Mesendoderm (in vitro differentiated cells): ENCODE results near the gene LCAT. TPM values are rescaled to one million over a fixed set of nuclear protein-coding genes. Genes with fewer than 3 reads are reported as not detected.

Source experiments
- DNase-seq: peaks from one replicate; pipeline ENCODE4 v3.0.0; 2013
- H2AK5ac ChIP-seq: 2 replicates; pipeline ENCODE4 v1.6.1; 2013; ENCODE audit warnings: low read length, inconsistent platforms
- H2BK120ac ChIP-seq: 2 replicates; pipeline ENCODE4 v1.6.1; 2013; ENCODE audit warnings: low read depth, mild to moderate bottlenecking, low read length, moderate library complexity, mixed read lengths
- H2BK15ac ChIP-seq: replicated peaks from 2 replicates; pipeline ENCODE4 v1.6.1; 2013; ENCODE audit warnings: low read depth, mild to moderate bottlenecking, moderate library complexity
- H2BK5ac ChIP-seq: 2 replicates; pipeline ENCODE4 v1.6.1; 2013; ENCODE audit warnings: low read length, inconsistent platforms
- H3K18ac ChIP-seq: 2 replicates; pipeline ENCODE4 v1.6.1; 2013; ENCODE audit warnings: mild to moderate bottlenecking, low read length, mixed read lengths
- H3K23ac ChIP-seq: one replicate; pipeline ENCODE4 v1.6.1; 2013; ENCODE audit warnings: low read length
- H3K27ac ChIP-seq: 2 replicates; pipeline ENCODE4 v1.5.1; 2013; ENCODE audit warnings: low read depth, mild to moderate bottlenecking, inconsistent platforms, low read length, moderate library complexity
- H3K27me3 ChIP-seq: 2 replicates; pipeline ENCODE4 v1.6.1; 2013; ENCODE audit warnings: low read length, control low read depth, mild to moderate bottlenecking, inconsistent platforms; ENCODE audit not compliant: insufficient read depth, poor library complexity
- H3K36me3 ChIP-seq: 2 replicates; pipeline ENCODE4 v1.6.1; 2013; ENCODE audit warnings: low read length, inconsistent platforms; ENCODE audit not compliant: control insufficient read depth, insufficient read depth
- H3K4ac ChIP-seq: one replicate; pipeline ENCODE4 v1.6.1; 2013; ENCODE audit warnings: low read depth, mild to moderate bottlenecking, low read length, moderate library complexity
- H3K4me1 ChIP-seq: 2 replicates; pipeline ENCODE4 v1.6.1; 2013; ENCODE audit warnings: low read depth, low read length, inconsistent platforms; ENCODE audit not compliant: control insufficient read depth
- H3K4me2 ChIP-seq: 2 replicates; pipeline ENCODE4 v1.6.1; 2013; ENCODE audit warnings: low read length
- H3K4me3 ChIP-seq: 2 replicates; pipeline ENCODE4 v1.5.1; 2013; ENCODE audit warnings: mild to moderate bottlenecking, low read length
- H3K56ac ChIP-seq: one replicate; pipeline ENCODE4 v1.6.1; 2013; ENCODE audit warnings: low read length
- H3K79me1 ChIP-seq: 2 replicates; pipeline ENCODE4 v1.6.1; 2013; ENCODE audit warnings: low read length, inconsistent platforms
- H3K79me2 ChIP-seq: 2 replicates; pipeline ENCODE4 v1.6.1; 2013; ENCODE audit warnings: mild to moderate bottlenecking, low read length; ENCODE audit not compliant: control insufficient read depth, insufficient read depth
- H3K9ac ChIP-seq: 2 replicates; pipeline ENCODE4 v1.6.1; 2013; ENCODE audit warnings: low read length, inconsistent platforms
- H4K5ac ChIP-seq: one replicate; pipeline ENCODE4 v1.6.1; 2013; ENCODE audit warnings: low read length
- H4K8ac ChIP-seq: one replicate; pipeline ENCODE4 v1.6.1; 2013; ENCODE audit warnings: low read depth, mild to moderate bottlenecking, control low read depth, low read length, moderate library complexity
- WGBS: extraction: QIAGEN DNeasy Blood & Tissue Kit; methylation state at CpG from one replicate; pipeline ENCODE4 v1.1.7; 2013; ENCODE audit warnings: low lambda C conversion rate, missing lambda C conversion rate; ENCODE audit not compliant: insufficient coverage; ENCODE audit errors: extremely low coverage; 5-methylcytosine and 5-hydroxymethylcytosine counted together
- polyA plus RNA-seq, 2 experiments: library from polyadenylated mRNA; stranded (reverse); fragments of 200-250 nt; gene quantifications; one replicate each; pipeline ENCODE4 v1.2.3, GENCODE V29; 2013

Gene LCAT, protein sequence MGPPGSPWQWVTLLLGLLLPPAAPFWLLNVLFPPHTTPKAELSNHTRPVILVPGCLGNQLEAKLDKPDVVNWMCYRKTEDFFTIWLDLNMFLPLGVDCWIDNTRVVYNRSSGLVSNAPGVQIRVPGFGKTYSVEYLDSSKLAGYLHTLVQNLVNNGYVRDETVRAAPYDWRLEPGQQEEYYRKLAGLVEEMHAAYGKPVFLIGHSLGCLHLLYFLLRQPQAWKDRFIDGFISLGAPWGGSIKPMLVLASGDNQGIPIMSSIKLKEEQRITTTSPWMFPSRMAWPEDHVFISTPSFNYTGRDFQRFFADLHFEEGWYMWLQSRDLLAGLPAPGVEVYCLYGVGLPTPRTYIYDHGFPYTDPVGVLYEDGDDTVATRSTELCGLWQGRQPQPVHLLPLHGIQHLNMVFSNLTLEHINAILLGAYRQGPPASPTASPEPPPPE
- polyA plus RNA-seq (2013, experiment 1 of 2), result 8.5 TPM
- polyA plus RNA-seq (2013, experiment 2 of 2), result 7.3 TPM

- Histone ChIP-seq H2AK5ac (no peak within 1 kb of the TSS), H3K4me2 (no peak within 1 kb of the TSS), H4K5ac (no peak within 1 kb of the TSS), H3K79me2 (no peaks in the 10 kb centered on the region), H3K27ac (no peak within 1 kb of the TSS), H2BK15ac (no peak within 1 kb of the TSS), H3K9ac (no peak within 1 kb of the TSS), H3K4me3 (no peak within 1 kb of the TSS), H2BK5ac (no peak within 1 kb of the TSS), H4K8ac (no peak within 1 kb of the TSS), H2BK120ac (no peak within 1 kb of the TSS), H3K4ac (no peak within 1 kb of the TSS), H3K79me1 (no peaks in the 10 kb centered on the region), H3K56ac (no peak within 1 kb of the TSS), H3K36me3 (peaks cover 9% of the 10 kb centered on the region), H3K18ac (no peak within 1 kb of the TSS), H3K4me1 (no peaks in the 10 kb centered on the region), H3K27me3 (no peaks in the 10 kb centered on the region), H3K23ac (no peak within 1 kb of the TSS)
- WGBS, result no CpG with 5 or more reads among the region's 23 CpGs
- no peak for DNase-seq
Observed at GRCh38 chr16:67943619-67944504, at the start of gene LCAT. Gene LCAT, minus strand, starts transcription at chr16:67944120. Its CDS starts 19 bp downstream, at chr16:67944101.

DNA sequence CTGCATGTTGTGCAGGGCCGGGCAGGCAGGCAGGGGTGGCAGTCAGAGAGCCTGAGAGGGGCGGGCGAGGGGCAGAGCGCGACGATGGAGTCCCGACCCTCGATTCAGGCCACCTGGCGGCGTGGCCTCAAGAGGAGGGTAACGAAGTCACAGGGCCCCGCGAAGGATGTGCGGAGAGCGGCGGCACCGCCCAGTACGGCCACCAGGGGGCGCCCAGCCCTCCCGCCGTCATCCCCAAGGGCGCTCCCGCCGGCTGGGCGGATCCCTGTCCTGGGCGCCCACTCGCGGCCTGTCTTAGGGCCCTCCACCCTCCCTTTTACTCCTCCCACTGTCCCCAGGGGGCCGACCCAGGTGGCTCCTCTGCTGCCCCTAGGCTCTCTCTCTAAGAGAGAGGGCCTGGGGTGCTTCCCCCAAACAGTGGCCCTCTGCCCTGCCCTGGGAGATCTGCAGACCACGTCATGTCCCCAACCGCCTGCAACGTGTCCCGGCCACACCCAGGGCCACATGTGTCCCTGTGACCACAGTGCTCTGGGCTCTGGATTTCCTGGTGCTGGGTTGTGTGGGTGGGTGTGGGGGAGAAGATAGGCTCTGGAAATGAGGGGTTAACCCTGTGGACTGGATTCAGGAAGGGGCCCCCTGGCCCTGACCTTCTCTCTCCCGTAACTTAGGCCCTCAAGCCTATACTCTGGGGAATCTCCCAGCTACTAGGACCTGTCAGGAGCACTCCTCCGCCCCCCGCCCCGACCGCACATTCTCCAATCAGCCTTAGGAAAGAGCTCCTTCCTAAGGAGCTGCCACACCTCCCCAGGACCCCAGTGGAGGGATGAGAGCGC is 49.5 kb upstream of the LCAT start:
- no peak overlapping the region for H2BK5ac ChIP-seq
- no peaks in the 10 kb centered on the region for H3K36me3 ChIP-seq
- H4K8ac ChIP-seq, result no peak overlapping the region
- H2AK5ac ChIP-seq, result no peak overlapping the region
- no peaks in the 10 kb centered on the region for H3K27me3 ChIP-seq
- peak; percentile 74 for DNase-seq
- H3K23ac ChIP-seq, result no peak overlapping the region
- H2BK120ac ChIP-seq, result no peak overlapping the region
- no peak overlapping the region for H3K27ac ChIP-seq
- H3K79me2 ChIP-seq, result no peaks in the 10 kb centered on the region
- H4K5ac ChIP-seq, result no peak overlapping the region
- no peak overlapping the region for H3K18ac ChIP-seq
- no peak overlapping the region for H3K9ac ChIP-seq
- H3K4me2 ChIP-seq, result no peak overlapping the region
- H3K4me1 ChIP-seq, result no peaks in the 10 kb centered on the region
- WGBS, result no CpG with 5 or more reads among the region's 39 CpGs
- H3K79me1 ChIP-seq, result no peaks in the 10 kb centered on the region
- H2BK15ac ChIP-seq, result no peak overlapping the region
- no peak overlapping the region for H3K4me3 ChIP-seq
- H3K4ac ChIP-seq, result no peak overlapping the region
- peak overlapping the region; percentile 70 for H3K56ac ChIP-seq

DNA sequence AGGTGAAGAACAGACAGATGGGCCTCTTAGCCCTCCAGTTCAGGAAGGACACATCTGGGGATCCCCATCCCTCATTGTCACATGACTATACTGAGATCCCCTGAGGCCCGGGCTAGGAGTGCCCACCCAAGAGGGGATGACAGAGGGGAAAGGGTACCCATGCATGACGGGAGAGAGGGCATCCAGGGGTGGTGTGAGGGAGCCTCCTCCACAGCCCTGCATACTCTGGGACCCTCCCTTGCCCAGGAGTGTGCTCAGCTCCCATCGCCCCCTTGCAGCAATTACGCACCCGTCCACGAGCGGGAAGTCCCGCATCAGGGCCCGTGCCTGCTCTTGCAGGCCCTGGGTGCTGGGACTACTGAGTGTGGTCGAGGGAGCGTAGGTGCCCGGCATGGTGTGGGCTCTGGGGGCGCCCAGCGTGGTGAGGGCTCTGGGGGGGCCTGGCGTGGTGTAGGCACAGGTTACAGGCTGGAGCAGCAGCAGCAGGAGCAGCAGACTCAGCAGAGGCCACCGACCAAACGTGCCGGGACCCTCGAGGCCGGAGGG is 48.8 kb upstream of the LCAT start:
- Histone ChIP-seq H3K4me2 (no peak overlapping the region), H3K18ac (no peak overlapping the region), H2AK5ac (no peak overlapping the region), H3K9ac (no peak overlapping the region), H3K4me3 (no peak overlapping the region), H3K27ac (no peak overlapping the region), H3K36me3 (no peaks in the 10 kb centered on the region), H3K4me1 (no peaks in the 10 kb centered on the region), H3K23ac (peak overlapping the region; percentile 9), H3K79me2 (no peaks in the 10 kb centered on the region), H3K27me3 (no peaks in the 10 kb centered on the region), H2BK120ac (no peak overlapping the region), H4K5ac (no peak overlapping the region), H3K79me1 (no peaks in the 10 kb centered on the region), H3K4ac (no peak overlapping the region), H2BK5ac (no peak overlapping the region), H4K8ac (no peak overlapping the region), H3K56ac (peak overlapping the region; percentile 70), H2BK15ac (no peak overlapping the region)
- WGBS, result no CpG with 5 or more reads among the region's 20 CpGs
- DNase-seq, result no peak

- Histone ChIP-seq H3K9ac (no peak overlapping the region), H4K5ac (no peak overlapping the region), H2BK15ac (no peak overlapping the region), H3K27ac (no peak overlapping the region), H3K79me2 (no peaks in the 10 kb centered on the region), H4K8ac (no peak overlapping the region), H2BK5ac (no peak overlapping the region), H3K4ac (no peak overlapping the region), H2AK5ac (no peak overlapping the region), H3K56ac (no peak overlapping the region), H2BK120ac (no peak overlapping the region), H3K4me2 (no peak overlapping the region), H3K4me1 (no peaks in the 10 kb centered on the region), H3K79me1 (no peaks in the 10 kb centered on the region), H3K36me3 (no peaks in the 10 kb centered on the region), H3K4me3 (no peak overlapping the region), H3K18ac (no peak overlapping the region), H3K27me3 (no peaks in the 10 kb centered on the region), H3K23ac (no peak overlapping the region)
- DNase-seq, result no peak
- no CpG with 5 or more reads among the region's 6 CpGs for WGBS
Observed at GRCh38 chr16:67990018-67990386, 46.1 kb upstream of the LCAT start.

- no peaks in the 10 kb centered on the region for H3K79me2 ChIP-seq
- H3K4me2 ChIP-seq, result no peak overlapping the region
- no peaks in the 10 kb centered on the region for H3K4me1 ChIP-seq
- no peaks in the 10 kb centered on the region for H3K36me3 ChIP-seq
- H3K23ac ChIP-seq, result no peak overlapping the region
- no peak overlapping the region for H3K4me3 ChIP-seq
- H2AK5ac ChIP-seq, result no peak overlapping the region
- DNase-seq, result no peak
- no peaks in the 10 kb centered on the region for H3K27me3 ChIP-seq
- H4K8ac ChIP-seq, result no peak overlapping the region
- no peak overlapping the region for H3K27ac ChIP-seq
- no peak overlapping the region for H3K9ac ChIP-seq
- no peak overlapping the region for H3K4ac ChIP-seq
- H3K79me1 ChIP-seq, result no peaks in the 10 kb centered on the region
- no peak overlapping the region for H2BK5ac ChIP-seq
- no peak overlapping the region for H3K18ac ChIP-seq
- H2BK120ac ChIP-seq, result no peak overlapping the region
- no CpG with 5 or more reads among the region's 8 CpGs for WGBS
- no peak overlapping the region for H3K56ac ChIP-seq
- H4K5ac ChIP-seq, result no peak overlapping the region
- no peak overlapping the region for H2BK15ac ChIP-seq
Observed at GRCh38 chr16:67989322-67990017, 45.5 kb upstream of the LCAT start.
